Measurements from ENCODE around the gene CLPTM1. TPM values are rescaled to one million over a fixed set of nuclear protein-coding genes. Genes with fewer than 3 reads are reported as not detected.
A peak's percentile ranks its signal among the peaks of the same experiment; 100 is the strongest.
"Not testable (repeated sequence)": the region's sequence is repeated elsewhere in the genome, so short reads cannot be mapped to it uniquely, and the experiment has no call there.

The CLPTM1 gene
- total RNA-seq, 1 donor from 2014 or later, result 109 TPM

- no peak for DNase-seq (ENCODE audit: low spot score)
Measured at GRCh38 chr19:44973982-44974735, 19.0 kb downstream of the CLPTM1 start.

- DNase-seq (ENCODE audit: low spot score), result no peak
Measured at GRCh38 chr19:44974857-44975256, 19.7 kb downstream of the CLPTM1 start.

DNA sequence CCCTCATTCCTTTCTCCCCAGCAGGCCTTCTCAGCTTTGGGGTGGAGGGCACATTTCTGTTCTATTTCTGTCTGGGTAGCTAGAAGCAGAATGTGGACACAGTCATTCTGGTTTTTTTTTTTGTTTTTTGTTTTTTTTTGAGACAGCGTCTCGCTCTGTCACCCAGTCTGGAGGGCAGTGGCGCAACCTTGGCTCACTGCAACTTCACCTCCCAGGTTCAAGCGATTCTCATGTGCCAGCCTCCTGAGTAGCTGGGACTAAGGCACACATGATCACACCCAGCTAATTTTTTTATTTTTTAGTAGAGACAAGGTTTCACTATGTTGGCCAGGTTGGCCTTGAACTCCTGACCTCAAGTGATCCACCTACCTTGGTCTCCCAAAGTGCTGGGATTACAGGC, 20.3 kb downstream of the CLPTM1 start:
- no peak for DNase-seq (ENCODE audit: low spot score)

- DNase-seq (ENCODE audit: low spot score), result no peak
Measured at GRCh38 chr19:44984005-44984404, 28.8 kb downstream of the CLPTM1 start.

- no peak for DNase-seq (ENCODE audit: low spot score)
Measured at GRCh38 chr19:44985445-44985844, 30.3 kb downstream of the CLPTM1 start.

DNA sequence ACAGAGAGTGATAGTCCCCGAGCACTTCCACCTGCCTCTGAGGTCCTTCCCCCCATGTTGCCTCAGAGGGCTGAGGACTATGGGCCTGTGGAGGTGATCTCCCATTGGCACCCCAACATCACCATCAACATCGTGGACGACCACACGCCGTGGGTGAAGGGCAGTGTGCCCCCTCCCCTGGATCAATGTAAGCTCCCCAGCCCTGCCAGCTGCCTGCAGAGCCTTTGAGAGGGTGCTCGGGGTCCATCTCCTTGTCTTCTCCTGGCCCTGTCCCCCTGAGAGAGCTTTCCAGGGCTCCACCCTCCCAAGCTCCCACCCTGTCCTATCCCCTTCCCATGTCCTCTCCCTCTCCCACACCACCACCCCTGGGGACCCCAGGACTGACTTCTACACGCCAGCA, 31.2 kb downstream of the CLPTM1 start:
- no peak for DNase-seq (ENCODE audit: low spot score)

DNA sequence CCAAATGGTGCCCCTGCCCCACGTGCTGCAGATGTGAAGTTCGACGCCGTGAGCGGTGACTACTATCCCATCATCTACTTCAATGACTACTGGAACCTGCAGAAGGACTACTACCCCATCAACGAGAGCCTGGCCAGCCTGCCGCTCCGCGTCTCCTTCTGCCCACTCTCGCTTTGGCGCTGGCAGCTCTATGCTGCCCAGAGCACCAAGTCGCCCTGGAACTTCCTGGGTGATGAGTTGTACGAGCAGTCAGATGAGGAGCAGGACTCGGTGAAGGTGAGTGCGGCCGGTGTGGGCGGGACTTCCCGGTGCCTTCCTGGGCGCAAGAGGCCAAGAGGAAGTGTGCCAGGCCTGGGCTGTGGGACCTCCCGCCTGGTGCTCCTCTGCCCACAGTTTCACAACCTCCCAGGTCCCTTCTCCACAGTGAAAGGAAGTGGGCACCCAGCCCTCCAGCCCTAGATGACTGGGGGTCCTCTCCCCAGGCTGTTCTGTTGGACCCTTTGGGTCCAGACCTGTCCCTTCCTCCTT, 32.0 kb downstream of the CLPTM1 start:
- DNase-seq (ENCODE audit: low spot score), result no peak

DNA sequence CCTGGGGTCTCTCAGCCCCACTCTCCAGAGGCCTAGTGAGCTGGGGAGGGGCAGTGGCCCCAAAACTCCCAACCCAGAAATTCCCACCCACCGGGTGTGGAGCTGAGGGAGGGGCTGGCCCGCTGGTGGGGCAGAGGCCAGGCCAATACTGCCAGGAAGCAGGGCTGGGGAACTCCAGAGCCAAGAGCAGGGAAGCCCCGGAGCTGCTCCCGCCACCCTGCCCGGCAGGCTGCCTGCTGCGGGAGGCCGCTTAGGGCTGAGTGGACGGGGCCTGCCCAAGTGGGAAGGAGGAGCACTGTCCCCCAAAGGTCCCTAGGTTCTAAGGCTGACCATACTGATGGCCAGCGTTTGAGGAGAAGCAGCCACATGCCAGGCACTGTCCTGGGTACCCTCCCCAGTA, 33.1 kb downstream of the CLPTM1 start:
- no peak for DNase-seq (ENCODE audit: low spot score)

DNA sequence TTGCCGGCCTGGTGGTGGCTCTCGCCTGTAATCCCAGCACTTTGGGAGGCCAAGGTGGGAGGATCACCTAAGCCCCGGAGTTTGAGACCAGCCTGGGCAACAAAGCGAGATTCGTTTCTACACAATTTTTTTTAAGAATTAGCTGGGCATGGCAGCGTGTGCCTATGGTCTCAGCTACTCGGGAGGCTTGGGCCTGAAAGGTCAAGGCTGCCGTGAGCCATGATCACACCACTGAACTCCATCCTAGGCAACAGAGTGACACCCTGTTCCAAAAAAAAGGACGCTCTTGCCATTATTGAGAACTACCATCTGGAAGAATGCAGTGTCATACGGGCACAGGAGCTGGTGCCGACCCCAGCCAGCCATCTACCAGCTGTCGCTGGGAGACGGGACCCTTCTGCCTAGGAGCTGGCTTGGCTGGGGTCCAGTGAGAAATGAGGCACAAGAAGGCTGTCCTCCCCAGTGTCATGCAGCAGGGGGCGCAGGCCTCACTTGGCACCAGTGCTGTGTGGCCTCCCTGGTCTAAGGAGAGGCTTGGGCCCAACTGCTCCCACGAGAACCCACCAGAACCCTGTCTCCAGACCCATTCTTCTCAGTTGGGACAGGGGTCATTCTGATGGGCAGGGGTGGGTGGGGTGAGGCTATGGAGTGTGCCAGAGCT, 33.8 kb downstream of the CLPTM1 start:
- DNase-seq (ENCODE audit: low spot score), result no peak

DNA sequence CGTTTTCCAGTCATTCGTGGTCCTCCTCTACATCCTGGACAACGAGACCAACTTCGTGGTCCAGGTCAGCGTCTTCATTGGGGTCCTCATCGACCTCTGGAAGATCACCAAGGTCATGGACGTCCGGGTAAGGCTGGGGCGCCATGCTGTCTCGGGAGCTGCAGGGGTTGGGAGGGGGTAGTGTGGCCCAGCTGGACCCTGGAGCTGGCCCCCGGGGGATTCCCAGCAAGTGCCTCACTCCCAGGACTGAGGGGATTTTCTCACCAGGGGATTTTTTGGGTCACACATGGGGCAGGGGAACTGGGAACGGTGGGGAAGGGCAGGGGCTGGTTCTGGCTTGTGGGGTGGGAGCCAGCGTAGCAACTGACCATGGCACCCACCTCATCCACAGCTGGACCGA, 35.3 kb downstream of the CLPTM1 start:
- no peak for DNase-seq (ENCODE audit: low spot score)

DNA sequence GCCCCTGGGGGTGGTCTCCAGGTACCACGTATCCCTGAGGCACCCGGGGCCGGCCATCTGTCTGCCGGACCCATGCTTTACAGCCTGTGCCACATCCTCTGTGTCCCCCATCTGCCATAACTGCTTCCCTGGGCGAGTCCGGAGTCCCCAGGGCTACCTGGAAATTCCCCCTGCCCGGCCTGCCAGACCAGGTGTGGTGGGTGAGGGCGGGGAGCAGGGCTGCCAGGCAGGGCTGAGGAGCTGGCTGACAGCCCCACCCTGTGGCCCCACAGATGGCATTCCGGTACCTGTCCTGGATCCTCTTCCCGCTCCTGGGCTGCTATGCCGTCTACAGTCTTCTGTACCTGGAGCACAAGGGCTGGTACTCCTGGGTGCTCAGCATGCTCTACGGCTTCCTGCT, 35.8 kb downstream of the CLPTM1 start:
- no peak for DNase-seq (ENCODE audit: low spot score)

DNA sequence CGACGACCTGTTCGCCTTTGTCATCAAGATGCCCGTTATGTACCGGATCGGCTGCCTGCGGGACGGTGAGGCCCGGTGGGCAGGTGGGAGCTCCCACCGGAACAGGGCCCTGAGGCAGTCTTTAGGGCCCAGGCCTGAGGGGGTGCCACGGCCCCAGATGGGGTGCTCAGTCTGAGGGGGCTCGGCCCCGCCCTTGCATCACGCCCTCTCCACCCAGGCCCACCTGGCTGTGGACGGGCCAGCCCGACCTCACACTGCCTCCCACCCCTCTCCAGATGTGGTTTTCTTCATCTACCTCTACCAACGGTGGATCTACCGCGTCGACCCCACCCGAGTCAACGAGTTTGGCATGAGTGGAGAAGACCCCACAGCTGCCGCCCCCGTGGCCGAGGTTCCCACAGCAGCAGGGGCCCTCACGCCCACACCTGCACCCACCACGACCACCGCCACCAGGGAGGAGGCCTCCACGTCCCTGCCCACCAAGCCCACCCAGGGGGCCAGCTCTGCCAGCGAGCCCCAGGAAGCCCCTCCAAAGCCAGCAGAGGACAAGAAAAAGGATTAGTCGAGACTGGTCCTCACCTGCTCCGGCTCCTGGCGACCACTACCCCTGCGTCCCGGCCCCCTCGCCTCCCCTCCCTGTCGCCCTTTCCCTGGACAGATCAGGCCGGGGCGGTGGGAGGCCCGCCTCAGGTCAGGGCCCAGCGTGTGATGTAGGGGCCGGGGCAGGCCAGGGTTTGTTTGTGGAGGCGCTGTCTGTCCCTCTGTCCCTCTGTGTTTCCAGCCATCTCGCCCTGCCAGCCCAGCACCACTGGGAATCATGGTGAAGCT, 37.4 kb downstream of the CLPTM1 start:
- no peak for DNase-seq (ENCODE audit: low spot score)

- no peak for DNase-seq (ENCODE audit: low spot score)
Measured at GRCh38 chr19:44993526-44993925, 38.3 kb downstream of the CLPTM1 start.

- DNase-seq (ENCODE audit: low spot score), result no peak
Measured at GRCh38 chr19:44993926-44994537, 38.9 kb downstream of the CLPTM1 start.

- no peak for DNase-seq (ENCODE audit: low spot score)
Measured at GRCh38 chr19:44998025-44998424, 42.8 kb downstream of the CLPTM1 start.

DNA sequence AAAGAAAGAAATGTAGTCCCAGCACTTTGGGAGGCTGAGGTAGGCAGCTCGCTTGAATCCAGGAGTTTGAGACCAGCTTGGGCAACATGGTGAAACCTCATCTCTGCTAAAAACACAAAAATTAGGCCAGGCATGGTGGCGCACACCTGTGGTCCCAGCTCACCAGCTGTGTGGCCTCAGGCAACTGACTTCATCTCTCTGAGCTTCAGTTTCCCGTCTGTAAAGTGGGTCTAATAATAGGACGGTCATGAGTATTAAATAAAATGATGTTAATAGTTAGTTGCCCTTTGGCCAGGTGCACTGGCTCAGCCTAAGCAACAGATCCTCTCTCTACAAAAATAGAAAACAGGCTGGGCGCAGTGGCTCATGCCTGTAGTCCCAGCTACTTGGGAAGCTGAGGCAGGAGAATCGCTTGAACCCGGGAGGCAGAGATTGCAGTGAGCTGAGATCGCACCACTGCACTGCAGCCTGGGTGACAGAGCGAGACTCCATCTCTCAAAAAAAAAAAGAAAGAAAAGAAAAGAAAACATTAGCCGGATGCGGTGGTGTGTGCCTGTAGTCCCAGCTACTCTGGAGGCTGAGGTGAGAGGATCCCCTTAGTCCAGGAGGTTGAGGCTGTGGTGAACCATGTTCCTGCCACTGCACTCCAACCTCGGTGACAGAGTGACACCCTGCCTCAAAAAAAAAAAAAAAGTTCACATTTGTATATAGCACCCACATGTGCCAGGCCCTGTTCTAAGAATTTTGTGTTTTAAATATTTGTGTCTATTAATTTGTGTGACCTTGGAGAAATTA, 44.1 kb downstream of the CLPTM1 start:
- DNase-seq (ENCODE audit: low spot score), result not testable (repeated sequence)

DNA sequence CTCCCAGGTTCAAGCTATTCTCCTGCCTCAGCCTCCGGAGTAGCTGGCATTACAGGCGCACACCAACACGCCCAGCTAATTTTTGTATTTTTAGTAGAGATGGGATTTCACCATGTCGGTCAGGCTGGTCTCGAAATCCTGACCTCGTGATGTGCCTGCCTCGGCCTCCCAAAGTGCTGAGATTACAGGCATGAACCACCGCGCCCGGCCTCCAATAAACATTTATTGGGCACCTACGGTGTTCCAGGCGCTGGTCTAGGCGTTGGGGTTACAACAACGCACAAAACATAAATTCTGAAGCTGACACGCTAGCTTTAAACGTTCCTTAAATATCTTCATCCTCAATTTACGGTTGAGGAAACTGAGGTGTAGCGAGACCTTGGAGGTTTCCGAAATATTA, 45.5 kb downstream of the CLPTM1 start:
- not testable (repeated sequence) for DNase-seq (ENCODE audit: low spot score)

DNA sequence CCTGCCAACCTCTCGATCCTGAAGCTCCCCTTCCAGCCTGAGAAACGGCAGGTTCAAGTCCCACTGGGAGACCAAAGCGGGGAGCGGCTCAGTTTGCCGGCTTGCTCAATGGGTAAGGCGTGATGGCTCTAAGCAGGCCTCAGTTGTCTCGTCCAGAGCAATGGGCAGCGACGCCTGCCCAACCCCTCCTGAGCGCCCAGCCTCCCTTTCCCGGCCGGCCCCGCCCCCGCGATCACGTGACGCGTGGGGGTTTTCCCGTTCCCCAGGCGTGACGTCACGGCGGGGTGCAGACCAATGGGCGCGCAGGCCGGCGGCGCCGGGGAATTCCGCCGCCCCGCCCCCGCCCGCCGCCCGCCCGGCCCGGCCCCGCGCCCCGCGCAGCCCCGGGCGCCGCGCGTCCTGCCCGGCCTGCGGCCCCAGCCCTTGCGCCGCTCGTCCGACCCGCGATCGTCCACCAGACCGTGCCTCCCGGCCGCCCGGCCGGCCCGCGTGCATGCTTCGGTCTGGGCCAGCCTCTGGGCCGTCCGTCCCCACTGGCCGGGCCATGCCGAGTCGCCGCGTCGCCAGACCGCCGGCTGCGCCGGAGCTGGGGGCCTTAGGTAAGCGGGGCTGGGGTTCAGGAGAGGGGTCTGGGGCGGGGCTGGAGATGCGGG, 46.0 kb downstream of the CLPTM1 start, which contains the start of gene RELB:
TSS of gene RELB (plus strand) at position 378 of the 653 bp plus-strand sequence. CDS start at position 494, 116 bp downstream.
- DNase-seq (ENCODE audit: low spot score), result peak; percentile 100

DNA sequence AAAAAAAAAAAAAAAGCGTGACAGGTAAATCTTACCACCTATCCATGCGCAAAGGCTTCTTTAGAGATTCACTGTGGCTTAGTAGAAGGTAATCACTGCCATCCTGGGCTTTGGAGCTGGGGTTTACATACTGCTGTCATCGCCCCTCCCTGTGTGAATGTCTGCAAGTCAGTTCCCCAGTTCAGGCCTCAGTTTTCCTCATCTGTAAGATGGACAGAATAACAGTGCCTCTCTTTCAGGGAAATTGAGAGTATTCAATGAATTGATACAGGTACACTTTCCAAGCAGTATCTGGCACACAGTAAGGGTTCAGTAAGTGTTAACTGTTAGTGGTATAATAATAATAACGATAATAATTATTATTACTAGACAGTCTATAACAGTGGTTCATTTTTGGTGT, 48.3 kb downstream of the CLPTM1 start:
- no peak for DNase-seq (ENCODE audit: low spot score)

GRCh38 chr19:45005787-45006186, 50.6 kb downstream of the CLPTM1 start:
- no peak for DNase-seq (ENCODE audit: low spot score)
